Neural progenitor cell (in vitro differentiated cells): ENCODE measurements around the gene NEK10. TPM values are rescaled to one million over a fixed set of nuclear protein-coding genes. Genes with fewer than 3 reads are reported as not detected.

Experiments used
- DNase-seq: peaks from one replicate; pipeline ENCODE4 v3.0.0-alpha.2; 2016; ENCODE audit warnings: low spot score
- H2AFZ ChIP-seq: fragments of 200-600 bp; sonication (generic); replicated peaks from 2 replicates; pipeline ENCODE4 v1.6.1; 2016; ENCODE audit warnings: antibody characterized with exemption
- H3F3A ChIP-seq: fragments of 200-600 bp; sonication (generic); 2 replicates; pipeline ENCODE4 v1.6.1; 2016; ENCODE audit warnings: antibody characterized with exemption, low read depth
- H3K27ac ChIP-seq: fragments of 200-600 bp; sonication (generic); 2 replicates; pipeline ENCODE4 v1.5.1; 2016; ENCODE audit warnings: mild to moderate bottlenecking
- H3K27me3 ChIP-seq: fragments of 200-600 bp; sonication (generic); 2 replicates; pipeline ENCODE4 v1.6.1; 2016; ENCODE audit warnings: mild to moderate bottlenecking, moderate library complexity
- H3K36me3 ChIP-seq: fragments of 200-600 bp; sonication (generic); 2 replicates; pipeline ENCODE4 v1.5.1; 2016
- H3K4me1 ChIP-seq: fragments of 200-600 bp; sonication (generic); 2 replicates; pipeline ENCODE4 v1.6.1; 2016; ENCODE audit warnings: mixed run types
- H3K4me2 ChIP-seq: fragments of 200-600 bp; sonication (generic); 2 replicates; pipeline ENCODE4 v1.6.1; 2016
- H3K4me3 ChIP-seq: fragments of 200-600 bp; sonication (generic); 2 replicates; pipeline ENCODE4 v1.5.1; 2016
- H3K79me2 ChIP-seq: fragments of 200-600 bp; sonication (generic); 2 replicates; pipeline ENCODE4 v1.6.1; 2016; ENCODE audit warnings: low read depth
- H3K9ac ChIP-seq: fragments of 200-600 bp; sonication (generic); 2 replicates; pipeline ENCODE4 v1.6.1; 2016
- H3K9me3 ChIP-seq: fragments of 200-600 bp; sonication (generic); 2 replicates; pipeline ENCODE4 v1.5.1; 2016; ENCODE audit warnings: low read depth
- H4K20me1 ChIP-seq: fragments of 200-600 bp; sonication (generic); 2 replicates; pipeline ENCODE4 v1.6.1; 2016; ENCODE audit warnings: low read depth
- H3K27ac Mint-ChIP-seq: 3 replicates; pipeline ENCODE4 v1.8.0; 2021; ENCODE audit warnings: mixed read lengths
- H3K27me3 Mint-ChIP-seq: 2 replicates; pipeline ENCODE4 v1.8.0; 2022; ENCODE audit warnings: low read depth, mild to moderate bottlenecking, inconsistent platforms, moderate library complexity, mixed read lengths; ENCODE audit not compliant: insufficient read depth
- H3K36me3 Mint-ChIP-seq: 3 replicates; pipeline ENCODE4 v1.8.0; 2021; ENCODE audit warnings: mixed read lengths
- H3K4me1 Mint-ChIP-seq: 3 replicates; pipeline ENCODE4 v1.8.0; 2021; ENCODE audit warnings: mixed read lengths
- H3K4me3 Mint-ChIP-seq: 3 replicates; pipeline ENCODE4 v1.8.0; 2021; ENCODE audit warnings: mild to moderate bottlenecking, moderate library complexity, mixed read lengths
- H3K9me3 Mint-ChIP-seq: 3 replicates; pipeline ENCODE4 v1.8.0; 2020; ENCODE audit warnings: mixed read lengths
- CTCF ChIP-seq: fragments of 200-600 bp; sonication (generic); IDR thresholded peaks from 2 replicates; pipeline ENCODE4 v1.5.1; 2017; ENCODE audit warnings: antibody characterized with exemption, mild to moderate bottlenecking
- EZH2 ChIP-seq: fragments of 200-600 bp; sonication (generic); IDR thresholded peaks from 2 replicates; pipeline ENCODE4 v1.6.1; 2017; ENCODE audit warnings: antibody characterized with exemption, mild to moderate bottlenecking, moderate library complexity
- EZH2phosphoT487 ChIP-seq: fragments of 200-600 bp; sonication (generic); IDR thresholded peaks from 2 replicates; pipeline ENCODE4 v1.6.1; 2017; ENCODE audit warnings: antibody characterized with exemption
- total RNA-seq: library from RNA; depleted of rRNA; stranded (reverse); fragments of >200 nt; gene quantifications from 2 replicates; pipeline ENCODE4 v1.2.3, GENCODE V29; 2015; ENCODE audit warnings: low replicate concordance

NEK10 gene
- total RNA-seq, 1 donor from 2014 or later, result 0.54 TPM

GRCh38 chr3:27353221-27353620, 16.0 kb downstream of the NEK10 start:
- DNase-seq, result no peak
- H3K4me2 ChIP-seq, result no peak overlapping the region
- H3K9me3 ChIP-seq, result no peaks in the 10 kb centered on the region
- no peak for TF ChIP-seq EZH2
- TF ChIP-seq CTCF, result no peak
- TF ChIP-seq EZH2phosphoT487, result no peak
- H4K20me1 ChIP-seq, result no peaks in the 10 kb centered on the region
- H3K27me3 ChIP-seq, result no peaks in the 10 kb centered on the region
- no peak overlapping the region for H2AFZ ChIP-seq
- no peak overlapping the region for H3K4me3 ChIP-seq
- H3F3A ChIP-seq, result no peaks in the 10 kb centered on the region
- Mint-ChIP-seq H3K4me1 (no peaks in the 10 kb centered on the region), H3K27me3 (peaks cover 2% of the 10 kb centered on the region), H3K36me3 (no peaks in the 10 kb centered on the region), H3K9me3 (no peaks in the 10 kb centered on the region), H3K4me3 (no peak overlapping the region), H3K27ac (no peak overlapping the region)
- peaks cover 31% of the 10 kb centered on the region for H3K4me1 ChIP-seq
- H3K9ac ChIP-seq, result no peak overlapping the region
- no peaks in the 10 kb centered on the region for H3K36me3 ChIP-seq
- H3K27ac ChIP-seq, result no peak overlapping the region
- H3K79me2 ChIP-seq, result no peaks in the 10 kb centered on the region

DNA sequence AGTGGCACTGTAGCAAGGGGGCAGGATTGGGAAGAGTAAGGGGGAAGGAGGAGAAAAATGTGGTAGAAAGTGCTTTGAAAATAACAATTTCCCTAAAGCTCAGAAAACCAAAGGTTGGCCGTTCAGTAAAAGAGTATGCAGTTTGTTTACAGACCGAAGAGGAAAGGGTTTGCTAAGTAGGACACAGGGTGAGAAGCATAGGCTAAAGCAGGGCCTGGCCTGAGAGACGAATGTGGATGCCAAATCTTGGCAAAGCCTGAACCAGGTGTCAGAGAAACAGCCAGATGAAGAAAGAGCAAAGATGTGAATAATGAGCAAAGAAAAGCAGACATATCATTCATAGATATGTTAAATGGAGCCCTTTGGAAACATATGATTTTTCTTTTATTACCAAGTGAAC, 17.1 kb downstream of the NEK10 start:
- Histone ChIP-seq H3K4me3 (no peak overlapping the region), H3K79me2 (no peaks in the 10 kb centered on the region)
- no peaks in the 10 kb centered on the region for H3K4me1 Mint-ChIP-seq

GRCh38 chr3:27349832-27350231, 19.4 kb downstream of the NEK10 start:
- Mint-ChIP-seq H3K4me3 (no peak overlapping the region), H3K27me3 (no peaks in the 10 kb centered on the region), H3K4me1 (no peaks in the 10 kb centered on the region), H3K36me3 (no peaks in the 10 kb centered on the region), H3K27ac (no peak overlapping the region), H3K9me3 (no peaks in the 10 kb centered on the region)
- peaks cover 31% of the 10 kb centered on the region for H3K4me1 ChIP-seq
- H3K4me3 ChIP-seq, result no peak overlapping the region
- no peak overlapping the region for H3K27ac ChIP-seq
- no peaks in the 10 kb centered on the region for H3K27me3 ChIP-seq
- no peaks in the 10 kb centered on the region for H4K20me1 ChIP-seq
- no peaks in the 10 kb centered on the region for H3K9me3 ChIP-seq
- DNase-seq, result no peak
- H3F3A ChIP-seq, result no peaks in the 10 kb centered on the region
- no peaks in the 10 kb centered on the region for H3K36me3 ChIP-seq
- TF ChIP-seq EZH2 (no peak), CTCF (no peak), EZH2phosphoT487 (no peak)
- no peak overlapping the region for H3K9ac ChIP-seq
- H2AFZ ChIP-seq, result peak overlapping the region; percentile 23
- H3K4me2 ChIP-seq, result no peak overlapping the region
- no peaks in the 10 kb centered on the region for H3K79me2 ChIP-seq

More for the DNA sequence above, 17.1 kb downstream of the NEK10 start:
- Histone ChIP-seq H3K9ac (no peak overlapping the region), H3K27me3 (no peaks in the 10 kb centered on the region), H3K9me3 (no peaks in the 10 kb centered on the region), H2AFZ (no peak overlapping the region), H3K27ac (no peak overlapping the region), H4K20me1 (no peaks in the 10 kb centered on the region), H3K4me1 (peaks cover 31% of the 10 kb centered on the region), H3K4me2 (no peak overlapping the region), H3F3A (no peaks in the 10 kb centered on the region), H3K36me3 (no peaks in the 10 kb centered on the region)
- DNase-seq, result no peak
- H3K36me3 Mint-ChIP-seq, result no peaks in the 10 kb centered on the region
- H3K27ac Mint-ChIP-seq, result no peak overlapping the region
- H3K9me3 Mint-ChIP-seq, result no peaks in the 10 kb centered on the region
- peaks cover 2% of the 10 kb centered on the region for H3K27me3 Mint-ChIP-seq
- TF ChIP-seq EZH2phosphoT487 (no peak), EZH2 (no peak), CTCF (no peak)
- H3K4me3 Mint-ChIP-seq, result no peak overlapping the region
